ENCODE measurements around the gene RDH14. TPM values are rescaled to one million over a fixed set of nuclear protein-coding genes. Genes with fewer than 3 reads are reported as not detected.

The RDH14 gene
- total and polyA plus RNA-seq, 2 experiments from 2014 or later = 38.1 to 40.6 TPM

GRCh38 chr2:18527326-18527725 lies 33.1 kb downstream of the RDH14 start:
- TF ChIP-seq EZH2 (IDR thresholded peaks at IDR 0.05; ENCODE audit: low read depth, unreplicated experiment) (no peak), ETS1 (IDR thresholded peaks at IDR 0.05) (no peak), CTCF (conservative IDR thresholded peaks at IDR 0.05; ENCODE audit: low read depth in 2 of 2) (no peak), ZNF331 (CRISPR knock-in tag; IDR thresholded peaks at IDR 0.05; ENCODE audit: low read depth) (no peak)
- no peaks in the 10 kb centered on the region for H3K9me2 ChIP-seq (ENCODE audit: insufficient read depth)

GRCh38 chr2:18526429-18526828 lies 34.0 kb downstream of the RDH14 start:
- H3K9me3 Mint-ChIP-seq = no peaks in the 10 kb centered on the region
- peaks cover 5% of the 10 kb centered on the region; the same call in 2 of the 3 replicates for H3K4me1 Mint-ChIP-seq
- H3K4me1 ChIP-seq (ENCODE audit: insufficient read depth) = no peaks in the 10 kb centered on the region
- DNase-seq (ENCODE audit: low spot score) (no peak), ATAC-seq (no peak; the same call in 2 of the 3 replicates)
- no peaks in the 10 kb centered on the region for H3K9me2 ChIP-seq (ENCODE audit: insufficient read depth)
- H3K27ac Mint-ChIP-seq = no peak overlapping the region
- no peaks in the 10 kb centered on the region for H3K36me3 ChIP-seq (ENCODE audit: insufficient read depth)
- H3K4me3 ChIP-seq = no peak overlapping the region
- H3K27ac ChIP-seq (ENCODE audit: low read depth) = no peak overlapping the region
- H3K79me2 ChIP-seq (replicated peaks; ENCODE audit: insufficient read depth) = no peaks in the 10 kb centered on the region
- H3F3A ChIP-seq (replicated peaks; ENCODE audit: low read depth) = no peaks in the 10 kb centered on the region
- no peak overlapping the region for H3K4me3 Mint-ChIP-seq
- no peaks in the 10 kb centered on the region for H3K27me3 Mint-ChIP-seq (ENCODE audit: insufficient read depth, low read depth, poor library complexity)
- no peaks in the 10 kb centered on the region for H3K36me3 Mint-ChIP-seq (ENCODE audit: low read depth)
- no peak overlapping the region for H2AFZ ChIP-seq
- no peaks in the 10 kb centered on the region for H3K27me3 ChIP-seq (ENCODE audit: insufficient read depth)
- no peak overlapping the region for H3K4me2 ChIP-seq
- no peaks in the 10 kb centered on the region for H4K20me1 ChIP-seq (replicated peaks; ENCODE audit: insufficient read depth)
- TF ChIP-seq CREB1 (CRISPR knock-in tag; IDR thresholded peaks at IDR 0.05; ENCODE audit: low read depth) (no peak), EZH2phosphoT487 (IDR thresholded peaks at IDR 0.05; ENCODE audit: unreplicated experiment) (no peak), ZNF114 (CRISPR knock-in tag; IDR thresholded peaks at IDR 0.05) (no peak), NANOG (IDR thresholded peaks at IDR 0.05; ENCODE audit: borderline replicate concordance) (no peak), ZNF462 (CRISPR knock-in tag; IDR thresholded peaks at IDR 0.05) (no peak), CTCF (conservative IDR thresholded peaks at IDR 0.05; ENCODE audit: low read depth in 2 of 2) (no peak), EZH2 (IDR thresholded peaks at IDR 0.05; ENCODE audit: low read depth, unreplicated experiment) (no peak), JUNB (IDR thresholded peaks at IDR 0.05; ENCODE audit: unreplicated experiment) (no peak)

More at GRCh38 chr2:18527326-18527725, 33.1 kb downstream of the RDH14 start:
- Histone ChIP-seq H3K36me3 (ENCODE audit: insufficient read depth) (no peaks in the 10 kb centered on the region), H4K20me1 (replicated peaks; ENCODE audit: insufficient read depth) (no peaks in the 10 kb centered on the region), H3F3A (replicated peaks; ENCODE audit: low read depth) (no peaks in the 10 kb centered on the region), H3K79me2 (replicated peaks; ENCODE audit: insufficient read depth) (no peaks in the 10 kb centered on the region), H3K4me1 (ENCODE audit: insufficient read depth) (no peaks in the 10 kb centered on the region), H3K27me3 (ENCODE audit: insufficient read depth) (no peaks in the 10 kb centered on the region), H3K27ac (ENCODE audit: low read depth) (no peak overlapping the region), H3K4me2 (no peak overlapping the region), H2AFZ (no peak overlapping the region), H3K4me3 (no peak overlapping the region)
- Mint-ChIP-seq H3K27ac (no peak overlapping the region), H3K4me1 (peaks cover 5% of the 10 kb centered on the region; the same call in 2 of the 3 replicates), H3K36me3 (ENCODE audit: low read depth) (no peaks in the 10 kb centered on the region), H3K27me3 (ENCODE audit: insufficient read depth, low read depth, poor library complexity) (no peaks in the 10 kb centered on the region), H3K4me3 (no peak overlapping the region), H3K9me3 (no peaks in the 10 kb centered on the region)
- ATAC-seq (no peak), DNase-seq (ENCODE audit: low spot score) (no peak)
